MM.1S (cell line): ENCODE data around the gene GGPS1.

Experiments used
- EZH2 ChIP-seq: fragments of 300-600 bp; sonication (generic); optimal IDR thresholded peaks from 2 replicates; pipeline ENCODE3; 2017; ENCODE audit warnings: low read depth, mild to moderate bottlenecking, antibody characterized with exemption, low read length, mixed read lengths
- TF ChIP-seq, protein P1 (sequence below): fragments of 300-600 bp; sonication (generic); IDR thresholded peaks from 2 replicates; pipeline ENCODE4 v1.5.1; 2016; ENCODE audit warnings: antibody characterized with exemption, low read length, mixed read lengths

DNA sequence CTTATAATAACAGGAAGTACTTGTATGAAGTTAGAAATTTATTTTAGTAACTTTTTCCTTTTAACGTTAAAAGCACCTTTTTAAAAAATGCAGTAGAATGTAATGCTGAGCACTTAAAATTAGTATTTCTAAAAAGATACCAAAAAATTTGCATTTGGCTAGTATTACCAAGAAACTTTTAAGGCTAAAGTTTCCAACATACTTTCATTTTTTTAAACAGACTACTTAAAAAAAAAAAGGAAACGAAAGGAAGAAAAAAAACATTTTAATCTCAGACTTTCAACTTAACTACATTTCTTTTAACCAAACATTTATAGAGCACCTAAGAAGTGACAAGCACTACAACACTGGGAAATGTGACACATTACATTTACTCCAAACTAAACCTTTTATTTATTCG is 3.2 kb upstream of the GGPS1 start:
- TF ChIP-seq, protein P1, sequence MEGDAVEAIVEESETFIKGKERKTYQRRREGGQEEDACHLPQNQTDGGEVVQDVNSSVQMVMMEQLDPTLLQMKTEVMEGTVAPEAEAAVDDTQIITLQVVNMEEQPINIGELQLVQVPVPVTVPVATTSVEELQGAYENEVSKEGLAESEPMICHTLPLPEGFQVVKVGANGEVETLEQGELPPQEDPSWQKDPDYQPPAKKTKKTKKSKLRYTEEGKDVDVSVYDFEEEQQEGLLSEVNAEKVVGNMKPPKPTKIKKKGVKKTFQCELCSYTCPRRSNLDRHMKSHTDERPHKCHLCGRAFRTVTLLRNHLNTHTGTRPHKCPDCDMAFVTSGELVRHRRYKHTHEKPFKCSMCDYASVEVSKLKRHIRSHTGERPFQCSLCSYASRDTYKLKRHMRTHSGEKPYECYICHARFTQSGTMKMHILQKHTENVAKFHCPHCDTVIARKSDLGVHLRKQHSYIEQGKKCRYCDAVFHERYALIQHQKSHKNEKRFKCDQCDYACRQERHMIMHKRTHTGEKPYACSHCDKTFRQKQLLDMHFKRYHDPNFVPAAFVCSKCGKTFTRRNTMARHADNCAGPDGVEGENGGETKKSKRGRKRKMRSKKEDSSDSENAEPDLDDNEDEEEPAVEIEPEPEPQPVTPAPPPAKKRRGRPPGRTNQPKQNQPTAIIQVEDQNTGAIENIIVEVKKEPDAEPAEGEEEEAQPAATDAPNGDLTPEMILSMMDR = no peak
- no peak for TF ChIP-seq EZH2
